RWPE1 (cell line): ENCODE results near the gene ZBTB42.

Experiments used
- CTCF ChIA-PET: fragments of 350-600 bp; sonication (Branson Sonifier 250); formaldehyde crosslinking; extraction: SDS; loops from one replicate; lab custom pipeline; 2021; lab: Yijun Ruan, JAX
- POLR2A ChIA-PET: fragments of 400-600 bp; formaldehyde crosslinking; extraction: SDS; loops from one replicate; lab custom pipeline; 2020; ENCODE audit warnings: antibody characterized with exemption; ENCODE audit not compliant: low non-redundant PET; lab: Yijun Ruan, JAX
- DNase-seq: peaks from one replicate; pipeline ENCODE4 v3.0.0; 2012; ENCODE audit warnings: low spot score
- H3K27ac ChIP-seq: fragments of 450-650 bp; 2 replicates; pipeline ENCODE4 v1.5.1; 2017
- TF ChIP-seq, protein P1 (sequence below): fragments of 450-650 bp; conservative IDR thresholded peaks from 2 replicates; pipeline ENCODE4 v1.5.1; 2017; ENCODE audit warnings: low read depth, mild to moderate bottlenecking

ZBTB42 gene

DNA sequence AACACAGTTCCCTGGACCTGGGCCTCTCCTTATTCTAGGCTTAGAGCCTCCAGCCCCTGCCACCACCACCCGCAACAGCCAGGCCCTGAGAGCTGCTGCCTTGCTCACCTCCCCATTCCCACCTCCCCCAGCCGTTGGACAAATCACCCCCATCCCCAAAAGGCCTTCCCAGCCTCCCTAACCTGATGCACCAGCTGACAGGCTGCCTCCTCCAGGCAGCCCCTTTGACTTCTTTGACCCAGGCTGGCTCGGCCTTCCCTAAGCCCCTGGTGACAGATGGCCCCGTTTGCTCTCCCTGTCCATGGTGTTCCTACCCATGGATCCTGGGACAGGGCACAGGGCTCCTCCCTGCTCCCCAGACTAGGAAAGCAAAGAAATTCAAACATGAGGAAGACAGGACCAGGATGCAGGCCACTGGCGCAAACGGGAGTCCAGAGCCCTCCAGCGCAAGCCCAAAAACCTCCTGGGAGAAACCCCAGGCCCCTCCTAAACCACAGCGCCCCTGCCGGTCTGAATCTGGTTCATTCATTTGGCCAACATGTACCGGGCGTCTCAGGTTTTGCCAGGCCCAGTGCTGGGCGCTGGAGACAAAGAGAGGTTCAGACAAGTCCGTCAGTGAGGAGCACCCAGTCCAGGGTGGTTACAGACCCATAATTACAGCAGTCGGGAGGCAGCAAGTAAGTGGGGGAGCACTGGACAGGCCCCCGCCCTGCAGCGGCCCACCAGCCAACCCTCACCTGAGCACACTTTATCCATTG lies 7.8 kb upstream of the ZBTB42 start:
- ChIA-PET POLR2A (no interaction called here), CTCF (no interaction called here)
- TF ChIP-seq, protein P1, sequence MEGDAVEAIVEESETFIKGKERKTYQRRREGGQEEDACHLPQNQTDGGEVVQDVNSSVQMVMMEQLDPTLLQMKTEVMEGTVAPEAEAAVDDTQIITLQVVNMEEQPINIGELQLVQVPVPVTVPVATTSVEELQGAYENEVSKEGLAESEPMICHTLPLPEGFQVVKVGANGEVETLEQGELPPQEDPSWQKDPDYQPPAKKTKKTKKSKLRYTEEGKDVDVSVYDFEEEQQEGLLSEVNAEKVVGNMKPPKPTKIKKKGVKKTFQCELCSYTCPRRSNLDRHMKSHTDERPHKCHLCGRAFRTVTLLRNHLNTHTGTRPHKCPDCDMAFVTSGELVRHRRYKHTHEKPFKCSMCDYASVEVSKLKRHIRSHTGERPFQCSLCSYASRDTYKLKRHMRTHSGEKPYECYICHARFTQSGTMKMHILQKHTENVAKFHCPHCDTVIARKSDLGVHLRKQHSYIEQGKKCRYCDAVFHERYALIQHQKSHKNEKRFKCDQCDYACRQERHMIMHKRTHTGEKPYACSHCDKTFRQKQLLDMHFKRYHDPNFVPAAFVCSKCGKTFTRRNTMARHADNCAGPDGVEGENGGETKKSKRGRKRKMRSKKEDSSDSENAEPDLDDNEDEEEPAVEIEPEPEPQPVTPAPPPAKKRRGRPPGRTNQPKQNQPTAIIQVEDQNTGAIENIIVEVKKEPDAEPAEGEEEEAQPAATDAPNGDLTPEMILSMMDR = no peak
- DNase-seq = no peak
- peak overlapping the region; percentile 84 for H3K27ac ChIP-seq

DNA sequence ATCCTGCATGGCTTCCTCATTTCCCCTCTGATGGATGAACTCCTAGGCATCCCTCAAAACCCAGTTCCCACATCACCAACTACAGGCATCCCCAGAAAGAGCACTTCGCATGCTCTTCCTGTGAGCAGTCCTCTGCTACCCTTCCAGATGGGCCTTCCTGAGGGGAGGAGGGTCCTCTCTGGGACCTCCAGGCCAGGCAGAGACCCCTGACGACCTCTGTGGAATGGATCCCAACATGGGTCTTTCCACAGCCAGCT lies 7.3 kb upstream of the ZBTB42 start:
- H3K27ac ChIP-seq = peak overlapping the region; percentile 84
- TF ChIP-seq, protein P1 = no peak
- no peak for DNase-seq
- ChIA-PET CTCF (no interaction called here), POLR2A (no interaction called here)

DNA sequence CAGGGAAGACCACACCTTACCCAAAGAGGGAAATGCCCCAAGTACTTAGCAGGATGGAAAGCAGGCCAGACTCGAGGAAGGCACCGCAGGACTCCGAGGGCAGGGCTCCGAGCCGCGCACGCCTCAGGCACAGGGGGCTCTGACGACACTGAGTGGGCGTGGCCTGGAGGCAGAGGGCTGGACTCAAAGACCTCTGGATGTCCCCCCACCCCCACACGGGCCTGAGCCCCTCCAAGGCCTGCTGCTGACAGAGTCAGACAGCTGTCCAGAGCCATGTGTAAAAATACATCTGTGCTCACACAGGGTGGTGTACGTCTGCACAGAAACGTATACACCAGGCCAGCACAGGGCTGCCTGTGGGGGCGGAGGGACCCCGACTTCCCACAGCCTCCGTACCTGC lies 6.8 kb upstream of the ZBTB42 start:
- CTCF ChIA-PET = interaction anchor here (0.7 to 2.4 kb wide), 3 partner anchors 25 to 115 kb away, joined by 3 to 10 read pairs (median 3); no protein-coding TSS in a partner anchor
- peak; percentile 66 for DNase-seq
- TF ChIP-seq, protein P1 = no peak
- peak overlapping the region; percentile 84 for H3K27ac ChIP-seq
- POLR2A ChIA-PET = interaction anchor here (0.9 kb wide), 1 partner anchor 32 kb away, joined by 4 read pairs; no protein-coding TSS in a partner anchor

DNA sequence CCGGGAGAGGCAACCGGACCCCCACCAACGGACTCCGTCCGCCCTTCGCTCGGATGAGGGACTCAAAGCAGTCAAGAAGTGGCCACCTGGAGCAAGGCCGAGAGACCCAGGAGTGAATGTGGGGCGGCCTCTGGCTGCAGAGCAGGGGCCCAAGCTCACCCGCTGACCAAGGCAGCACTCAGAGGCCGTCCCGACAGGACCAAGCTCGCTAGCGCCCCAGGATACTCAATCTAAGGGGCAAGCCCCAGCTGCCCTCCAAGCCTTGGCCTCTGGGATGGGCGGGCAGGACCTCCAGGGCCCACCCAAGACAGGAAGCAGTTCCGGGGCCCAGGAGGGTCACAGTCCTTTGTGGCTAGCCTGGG lies 6.3 kb upstream of the ZBTB42 start:
- H3K27ac ChIP-seq = peak overlapping the region; percentile 84
- POLR2A ChIA-PET = interaction anchor here (0.9 kb wide), 1 partner anchor 31 kb away, joined by 4 read pairs; no protein-coding TSS in a partner anchor
- peak; percentile 31 for DNase-seq
- CTCF ChIA-PET = interaction anchor here (0.6 to 2.4 kb wide), 4 partner anchors 26 to 115 kb away, joined by 3 to 10 read pairs (median 4); no protein-coding TSS in a partner anchor
- TF ChIP-seq, protein P1 = no peak

DNA sequence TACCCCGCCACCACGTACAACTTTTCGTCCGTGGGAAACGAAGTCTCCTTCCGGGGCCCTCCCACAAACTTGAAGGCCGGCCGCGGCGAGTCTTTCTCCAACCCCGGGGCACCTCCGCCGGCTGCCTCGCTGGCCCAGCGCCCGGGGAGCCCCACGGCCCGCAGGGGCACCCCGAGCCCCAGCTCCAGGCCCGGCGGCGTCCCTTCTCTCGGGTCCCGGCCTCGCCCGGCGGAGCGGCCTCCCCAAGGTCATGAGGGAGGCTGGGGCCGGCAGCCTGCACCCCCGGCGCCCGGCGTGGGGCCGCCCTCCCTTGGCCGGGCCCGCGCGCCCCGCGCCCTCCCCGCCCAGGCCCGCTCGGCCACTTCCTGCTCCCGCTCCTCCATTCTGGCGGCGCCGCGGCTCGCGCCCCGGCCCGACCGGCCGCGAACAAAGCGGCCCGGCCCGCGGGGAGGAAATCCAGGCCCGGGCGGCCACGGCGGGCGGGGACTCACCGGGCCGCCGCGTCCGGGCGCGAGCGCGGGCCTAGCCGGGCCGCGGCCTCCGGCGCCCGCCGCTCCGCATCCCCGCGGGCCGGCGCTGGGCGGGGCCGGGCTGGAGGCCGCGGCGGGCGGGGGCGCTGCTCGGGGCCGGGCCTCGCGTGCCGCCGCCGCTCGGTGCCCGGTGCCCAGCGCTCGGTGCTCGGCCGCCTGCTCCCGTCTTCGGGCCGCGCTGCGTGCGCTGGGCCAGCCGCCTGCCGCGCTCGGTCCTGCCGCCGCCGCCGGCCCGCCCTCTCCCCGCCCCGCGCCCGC lies 5.7 kb upstream of the ZBTB42 start, which contains the start of gene AKT1:
TSS of gene AKT1 (minus strand) at position 756 of the 788 bp plus-strand sequence. CDS start 3,105 bp downstream, outside the sequence.
- TF ChIP-seq, protein P1 = no peak
- H3K27ac ChIP-seq = peak within 1 kb of the TSS; percentile 84
- ChIA-PET POLR2A (interaction anchor here (0.8 to 0.9 kb wide), 2 partner anchors 31 to 36 kb away, joined by 4 read pairs; no protein-coding TSS in a partner anchor), CTCF (interaction anchor here (0.6 to 2.4 kb wide), 4 partner anchors 26 to 114 kb away, joined by 3 to 10 read pairs (median 4); no protein-coding TSS in a partner anchor)
- peak; percentile 49 for DNase-seq
